ENCODE data around the gene TTC7B. TPM values are rescaled to one million over a fixed set of nuclear protein-coding genes. Genes with fewer than 3 reads are reported as not detected.

The TTC7B gene
- 19.0 and 20.6 TPM in 2 replicates for total RNA-seq (ENCODE audit: low replicate concordance)

GRCh38 chr14:90815822-90816662 is at the start of gene TTC7B:
Gene TTC7B, minus strand, starts transcription at chr14:90816430. Its CDS starts 135 bp downstream, at chr14:90816295.
- peak within 1 kb of the TSS; percentile 78 for H3K4me3 ChIP-seq
- Mint-ChIP-seq H3K9me3 (no peaks in the 10 kb centered on the region), H3K36me3 (no peaks in the 10 kb centered on the region), H3K27me3 (ENCODE audit: insufficient read depth, low read depth) (peaks cover 11% of the 10 kb centered on the region), H3K27ac (peak within 1 kb of the TSS; percentile 90), H3K4me3 (peak within 1 kb of the TSS; percentile 91), H3K4me1 (peaks cover 41% of the 10 kb centered on the region)
- no peaks in the 10 kb centered on the region for H3K79me2 ChIP-seq (ENCODE audit: low read depth)
- peaks cover 23% of the 10 kb centered on the region for H3K27me3 ChIP-seq
- peaks cover 3% of the 10 kb centered on the region for H4K20me1 ChIP-seq (ENCODE audit: low read depth)
- no peaks in the 10 kb centered on the region for H3K9me3 ChIP-seq (ENCODE audit: low read depth)
- peaks cover 4% of the 10 kb centered on the region for H3K4me1 ChIP-seq
- H3F3A ChIP-seq (ENCODE audit: low read depth): no peaks in the 10 kb centered on the region
- H3K4me2 ChIP-seq: peak within 1 kb of the TSS; percentile 99
- no peak within 1 kb of the TSS for H3K9ac ChIP-seq
- TF ChIP-seq CTCF (IDR thresholded peaks at IDR 0.05) (peak; percentile 41), EZH2phosphoT487 (IDR thresholded peaks at IDR 0.05) (no peak), EZH2 (IDR thresholded peaks at IDR 0.05) (no peak)
- peak; percentile 86 for DNase-seq (ENCODE audit: low spot score)
- no peak within 1 kb of the TSS for H3K27ac ChIP-seq
- H3K36me3 ChIP-seq: no peaks in the 10 kb centered on the region
- H2AFZ ChIP-seq (replicated peaks): no peak within 1 kb of the TSS

- H3K4me3 Mint-ChIP-seq: no peak overlapping the region
- H3K9me3 ChIP-seq (ENCODE audit: low read depth): no peaks in the 10 kb centered on the region
- no peak overlapping the region for H3K27ac Mint-ChIP-seq
- TF ChIP-seq CTCF (IDR thresholded peaks at IDR 0.05): no peak
- TF ChIP-seq EZH2 (IDR thresholded peaks at IDR 0.05): no peak
- TF ChIP-seq EZH2phosphoT487 (IDR thresholded peaks at IDR 0.05): no peak
- DNase-seq (ENCODE audit: low spot score): no peak
- H3K4me1 ChIP-seq: no peaks in the 10 kb centered on the region
- no peak overlapping the region for H3K9ac ChIP-seq
- peaks cover 2% of the 10 kb centered on the region for H3F3A ChIP-seq (ENCODE audit: low read depth)
- no peak overlapping the region for H2AFZ ChIP-seq (replicated peaks)
- H3K27me3 Mint-ChIP-seq (ENCODE audit: insufficient read depth, low read depth): no peaks in the 10 kb centered on the region
- no peak overlapping the region for H3K27ac ChIP-seq
- H3K4me3 ChIP-seq: no peak overlapping the region
- H3K36me3 ChIP-seq: no peaks in the 10 kb centered on the region
- no peaks in the 10 kb centered on the region for H3K36me3 Mint-ChIP-seq
- H4K20me1 ChIP-seq (ENCODE audit: low read depth): no peaks in the 10 kb centered on the region
- no peaks in the 10 kb centered on the region for H3K27me3 ChIP-seq
- H3K4me2 ChIP-seq: no peak overlapping the region
- H3K9me3 Mint-ChIP-seq: no peaks in the 10 kb centered on the region
- no peaks in the 10 kb centered on the region for H3K79me2 ChIP-seq (ENCODE audit: low read depth)
- H3K4me1 Mint-ChIP-seq: no peaks in the 10 kb centered on the region
Measured at GRCh38 chr14:90864741-90865140, 48.5 kb upstream of the TTC7B start.

GRCh38 chr14:90858511-90858910 is 42.3 kb upstream of the TTC7B start:
- Histone ChIP-seq H3K36me3 (no peaks in the 10 kb centered on the region), H3F3A (ENCODE audit: low read depth) (no peaks in the 10 kb centered on the region), H3K4me1 (no peaks in the 10 kb centered on the region), H3K4me2 (no peak overlapping the region), H3K27me3 (no peaks in the 10 kb centered on the region), H3K9me3 (ENCODE audit: low read depth) (no peaks in the 10 kb centered on the region), H2AFZ (replicated peaks) (no peak overlapping the region), H3K27ac (no peak overlapping the region), H3K4me3 (no peak overlapping the region), H3K9ac (no peak overlapping the region), H4K20me1 (ENCODE audit: low read depth) (no peaks in the 10 kb centered on the region), H3K79me2 (ENCODE audit: low read depth) (no peaks in the 10 kb centered on the region)
- H3K9me3 Mint-ChIP-seq: no peaks in the 10 kb centered on the region
- H3K27me3 Mint-ChIP-seq (ENCODE audit: insufficient read depth, low read depth): no peaks in the 10 kb centered on the region
- H3K4me3 Mint-ChIP-seq: no peak overlapping the region
- no peaks in the 10 kb centered on the region for H3K36me3 Mint-ChIP-seq
- TF ChIP-seq EZH2 (IDR thresholded peaks at IDR 0.05): no peak
- no peak for TF ChIP-seq EZH2phosphoT487 (IDR thresholded peaks at IDR 0.05)
- no peak for TF ChIP-seq CTCF (IDR thresholded peaks at IDR 0.05)
- no peak for DNase-seq (ENCODE audit: low spot score)
- no peak overlapping the region for H3K27ac Mint-ChIP-seq
- H3K4me1 Mint-ChIP-seq: peaks cover 3% of the 10 kb centered on the region

All from neural progenitor cell (in vitro differentiated cells).